GM18526 (cell line): ENCODE data around the gene KDM4C.

ENCODE experiments used
- POLR2A ChIP-seq: IDR thresholded peaks from 3 replicates; pipeline ENCODE4 v1.6.1; 2011; ENCODE audit not compliant: insufficient read length; ENCODE audit errors: extremely low read depth

The KDM4C gene

GRCh38 chr9:6922680-6923079, 164.9 kb downstream of the KDM4C start:
- TF ChIP-seq POLR2A: no peak

GRCh38 chr9:6923086-6923485, 165.3 kb downstream of the KDM4C start:
- no peak for TF ChIP-seq POLR2A

GRCh38 chr9:6924149-6924548, 166.4 kb downstream of the KDM4C start:
- TF ChIP-seq POLR2A: no peak

- TF ChIP-seq POLR2A: no peak
These were observed 167.3 kb downstream of the KDM4C start for GRCh38 chr9:6924988-6925563.

GRCh38 chr9:6925836-6926235, 168.1 kb downstream of the KDM4C start:
- no peak for TF ChIP-seq POLR2A

- TF ChIP-seq POLR2A: no peak
These were observed 168.7 kb downstream of the KDM4C start for GRCh38 chr9:6926436-6926835.

- TF ChIP-seq POLR2A: no peak
These were observed 170.1 kb downstream of the KDM4C start for GRCh38 chr9:6927838-6928237.

GRCh38 chr9:6928863-6929262, 171.1 kb downstream of the KDM4C start:
- TF ChIP-seq POLR2A: no peak

GRCh38 chr9:6929441-6930215, 171.9 kb downstream of the KDM4C start:
- no peak for TF ChIP-seq POLR2A

- no peak for TF ChIP-seq POLR2A
These were observed 173.1 kb downstream of the KDM4C start for GRCh38 chr9:6930827-6931226.

GRCh38 chr9:6931913-6932312, 174.1 kb downstream of the KDM4C start:
- TF ChIP-seq POLR2A: no peak

GRCh38 chr9:6936103-6936502, 178.3 kb downstream of the KDM4C start:
- TF ChIP-seq POLR2A: no peak

- TF ChIP-seq POLR2A: no peak
These were observed 179.4 kb downstream of the KDM4C start for GRCh38 chr9:6937209-6937608.

- no peak for TF ChIP-seq POLR2A
These were observed 180.7 kb downstream of the KDM4C start for GRCh38 chr9:6938447-6938846.

- TF ChIP-seq POLR2A: no peak
These were observed 181.1 kb downstream of the KDM4C start for GRCh38 chr9:6938873-6939272.

GRCh38 chr9:6941501-6941900, 183.7 kb downstream of the KDM4C start:
- TF ChIP-seq POLR2A: no peak

- no peak for TF ChIP-seq POLR2A
These were observed 184.6 kb downstream of the KDM4C start for GRCh38 chr9:6942406-6942805.

- no peak for TF ChIP-seq POLR2A
These were observed 185.5 kb downstream of the KDM4C start for GRCh38 chr9:6943293-6943692.

GRCh38 chr9:6944093-6944551, 186.3 kb downstream of the KDM4C start:
- TF ChIP-seq POLR2A: no peak
